Activated naive CD8-positive, alpha-beta T cell treated with anti-CD3 and anti-CD28 coated beads for 36 hours (primary cell): ENCODE data around the gene FUT1. TPM values are rescaled to one million over a fixed set of nuclear protein-coding genes. Genes with fewer than 3 reads are reported as not detected.

Source experiments
- total RNA-seq, 2 experiments: library from RNA; stranded (reverse); gene quantifications; one replicate each; pipeline ENCODE4 v1.2.3, GENCODE V29; 2021

The FUT1 gene
- total RNA-seq, 2 experiments from 2014 or later, result 0.06 to 0.12 TPM

Other genes with a start within 250 kb of the FUT1 start
- gene LMTK3, start 240.8 kb downstream of the FUT1 start, total RNA-seq, result 1 to 10 TPM; 2.2 to 2.8 TPM
- gene SULT2B1, start 200.5 kb downstream of the FUT1 start, total RNA-seq, result not detected
- not detected for gene SPACA4, start 145.9 kb downstream of the FUT1 start, total RNA-seq
- 1 to 10 TPM; 4.4 TPM for gene FAM83E, start 137.6 kb downstream of the FUT1 start, total RNA-seq
- gene RPL18, start 133.5 kb downstream of the FUT1 start, total RNA-seq, result 1,000 to 10,000 TPM; 1,968 to 2,008 TPM
- gene SPHK2, start 133.1 kb downstream of the FUT1 start, total RNA-seq, result 10 to 100 TPM; 36.7 to 40.8 TPM
- 10 to 100 TPM in 1 of 2 experiments, 1 to 10 TPM in 1; 9.3 to 10.1 TPM for gene DBP, start 115.3 kb downstream of the FUT1 start, total RNA-seq
- 10 to 100 TPM; 11.9 to 14.1 TPM for gene CA11, start 106.5 kb downstream of the FUT1 start, total RNA-seq
- gene NTN5, start 79.6 kb downstream of the FUT1 start, total RNA-seq, result under 1 TPM; 0.21 to 0.24 TPM
- gene FUT2, start 56.7 kb downstream of the FUT1 start, total RNA-seq, result not detected
- gene MAMSTR, start 32.9 kb downstream of the FUT1 start, total RNA-seq, result under 1 TPM; 0.41 to 0.46 TPM
- under 1 TPM; 0.40 to 0.49 TPM for gene RASIP1, start 12.0 kb downstream of the FUT1 start, total RNA-seq
- gene IZUMO1, start 5.7 kb downstream of the FUT1 start, total RNA-seq, result not detected
- not detected for gene FGF21, start 2.9 kb upstream of the FUT1 start, total RNA-seq
- 10 to 100 TPM; 62.6 to 63.6 TPM for gene BCAT2, start 58.4 kb upstream of the FUT1 start, total RNA-seq
- under 1 TPM; 0.35 to 0.66 TPM for gene HSD17B14, start 83.8 kb upstream of the FUT1 start, total RNA-seq
- 1 to 10 TPM; 5.8 to 7.6 TPM for gene PLEKHA4, start 116.0 kb upstream of the FUT1 start, total RNA-seq
- gene PPP1R15A, start 119.8 kb upstream of the FUT1 start, total RNA-seq, result 10 to 100 TPM; 60.8 to 65.4 TPM
- under 1 TPM; 0.12 to 0.16 TPM for gene TULP2, start 146.1 kb upstream of the FUT1 start, total RNA-seq
- 10 to 100 TPM; 90.6 to 91.7 TPM for gene NUCB1, start 147.7 kb upstream of the FUT1 start, total RNA-seq
- gene DHDH, start 181.1 kb upstream of the FUT1 start, total RNA-seq, result 1 to 10 TPM in 1 of 2 experiments, under 1 TPM in 1; 0.74 to 1.1 TPM
- gene BAX, start 202.2 kb upstream of the FUT1 start, total RNA-seq, result 100 to 1,000 TPM; 191 TPM
- 1,000 to 10,000 TPM; 1,137 to 1,177 TPM for gene FTL, start 212.7 kb upstream of the FUT1 start, total RNA-seq
- 10 to 100 TPM; 48.9 to 57.6 TPM for gene GYS1, start 240.7 kb upstream of the FUT1 start, total RNA-seq
- gene RUVBL2, start 241.2 kb upstream of the FUT1 start, total RNA-seq, result 100 to 1,000 TPM; 187 to 189 TPM